ENCODE results near the gene KIDINS220. TPM values are rescaled to one million over a fixed set of nuclear protein-coding genes. Genes with fewer than 3 reads are reported as not detected.
A peak's percentile ranks its signal among the peaks of the same experiment; 100 is the strongest.

Gene KIDINS220
- total and polyA plus RNA-seq, 9 of the 15 experiments (the other 6 are each of a cell fraction or from before 2014, with no cell fraction given): 15.2 to 48.0 (median 34.4) TPM

DNA sequence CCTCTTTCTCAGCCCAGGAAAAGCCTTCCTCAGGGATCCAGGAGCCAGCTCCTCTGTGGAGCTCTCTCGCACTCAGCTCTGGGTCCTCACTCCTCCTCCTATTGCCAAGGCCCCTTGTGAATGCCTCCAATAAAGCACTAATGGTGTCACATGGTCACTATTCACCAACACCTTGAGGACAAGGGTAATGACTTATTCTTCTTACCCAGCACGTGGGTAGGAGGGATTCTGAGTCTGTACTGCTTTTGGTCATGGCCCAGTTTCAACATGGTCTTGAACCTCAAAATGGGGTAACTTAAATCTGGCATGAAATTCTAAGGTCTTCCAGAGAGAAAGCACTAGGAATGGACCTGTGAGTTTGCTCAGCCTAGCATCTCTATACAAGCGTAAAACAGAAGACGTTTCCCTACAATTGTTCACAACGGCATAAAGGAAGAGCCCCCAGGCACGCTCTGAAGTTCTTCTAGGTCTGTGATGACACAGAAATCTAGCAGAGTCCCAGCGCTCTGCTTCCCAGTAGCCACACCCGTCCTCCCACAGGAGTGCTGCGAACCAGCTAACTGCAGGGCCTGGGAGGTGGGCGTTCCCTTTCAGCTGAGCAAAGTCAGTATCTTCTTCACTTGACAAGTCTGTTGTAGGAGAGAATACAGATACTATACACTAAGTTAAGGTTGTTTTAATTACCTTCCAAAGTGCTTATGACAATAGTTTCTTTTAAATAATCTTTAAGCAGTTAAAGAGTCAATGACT, 14.6 kb upstream of the KIDINS220 start:
- ChIA-PET POLR2A (interaction anchor here (0.7 to 1.8 kb wide), 4 partner anchors 10 to 164 kb away, joined by 3 to 8 read pairs (median 3); no protein-coding TSS in a partner anchor), CTCF (ENCODE audit: low intra/inter-chr PET ratio) (no interaction called here)
- Histone ChIP-seq H3K27me3 (ENCODE audit: control insufficient read depth in 2 of 2, insufficient read depth in 2 of 2, low read length in 2 of 2) (no peaks in the 10 kb centered on the region), H3K4me1 (replicated peaks in 1 of 2; ENCODE audit: control insufficient read depth in 2 of 2, insufficient read depth in 2 of 2, low read length in 2 of 2) (peaks cover 0 to 32% of the 10 kb centered on the region in 2 experiments; a peak in 3 of 5 replicates), H3K27ac (ENCODE audit: extremely low read depth, low read depth, low read length) (no peak overlapping the region), H2AFZ (ENCODE audit: low read depth, low read length) (no peak overlapping the region), H3K9me3 (replicated peaks; ENCODE audit: control insufficient read depth, insufficient read depth, low read depth, low read length) (no peaks in the 10 kb centered on the region), H3K9me1 (ENCODE audit: control insufficient read depth, insufficient read depth, low read length) (no peaks in the 10 kb centered on the region), H3K79me2 (ENCODE audit: control insufficient read depth, insufficient read depth, low read length) (no peaks in the 10 kb centered on the region), H4K20me1 (replicated peaks; ENCODE audit: control insufficient read depth, insufficient read depth, low read length) (no peaks in the 10 kb centered on the region), H3K36me3 (ENCODE audit: control insufficient read depth, insufficient read depth, low read length) (0 out of 3 replicates have a peak, but pooled peaks cover 4% of the 10 kb centered on the region), H3K9ac (ENCODE audit: insufficient read depth in 1 of 2, low read depth in 2 of 2, low read length in 2 of 2) (no peak overlapping the region), H3K4me2 (ENCODE audit: insufficient read depth, low read length) (peak overlapping the region; percentile 7; the same call in 1 of the 2 replicates), H3K4me3 (no peak overlapping the region)
- in situ Hi-C loops (cut with MboI): no loop called here
- 12% methylated on average over 10 of the region's 10 CpGs for WGBS (ENCODE audit: insufficient coverage, low coverage, missing lambda C conversion rate)
- no TSS peak for BruUV-seq (replicated peaks)
- ATAC-seq (peak; percentile 94), FAIRE-seq (peak; percentile 93), DNase-seq (ENCODE audit: extremely low read depth in 1 of 4, low spot score in 3 of 4) (peak; percentile 65 to 87 (median 73))
- intact Hi-C loops (cut with micrococcal nuclease): no loop called here
- TF ChIP-seq DNMT1 (IDR thresholded peaks at IDR 0.05) (no peak), SREBF1 (IDR thresholded peaks at IDR 0.05; ENCODE audit: borderline replicate concordance, low read depth, low read length) (no peak), MYC (IDR thresholded peaks at IDR 0.05; ENCODE audit: low read depth, low read length) (no peak), MYC (CRISPR knock-in tag; IDR thresholded peaks at IDR 0.05; ENCODE audit: borderline replicate concordance, low read depth) (no peak), IRF1 (CRISPR knock-in tag; IDR thresholded peaks at IDR 0.05; ENCODE audit: borderline replicate concordance) (no peak), ZNF24 (IDR thresholded peaks at IDR 0.05) (no peak), POLR2AphosphoS2 (IDR thresholded peaks at IDR 0.05; ENCODE audit: low read length) (no peak), KLF13 (tag; IDR thresholded peaks at IDR 0.05; ENCODE audit: borderline replicate concordance, low read depth) (peak; percentile 94; the same call in 1 of the 2 replicates), RCOR1 (IDR thresholded peaks at IDR 0.05; ENCODE audit: borderline replicate concordance in 1 of 2, low read depth in 2 of 2, low read length in 2 of 2) (peak in 1 of 2 experiments; percentile 60; a peak in 1 of 4 replicates), ZNF239 (CRISPR knock-in tag; IDR thresholded peaks at IDR 0.05) (no peak), MED1 (CRISPR knock-in tag; IDR thresholded peaks at IDR 0.05; ENCODE audit: borderline replicate concordance) (no peak), POLR2B (IDR thresholded peaks at IDR 0.05; ENCODE audit: low read depth, partially characterized antibody) (no peak), SAP30 (IDR thresholded peaks at IDR 0.05; ENCODE audit: borderline replicate concordance, insufficient read depth, low read depth, low read length, poor library complexity, severe bottlenecking) (no peak), SRSF9 (IDR thresholded peaks at IDR 0.05; ENCODE audit: borderline replicate concordance, low read depth, low read length) (no peak)
- TF ChIP-seq, protein P1, sequence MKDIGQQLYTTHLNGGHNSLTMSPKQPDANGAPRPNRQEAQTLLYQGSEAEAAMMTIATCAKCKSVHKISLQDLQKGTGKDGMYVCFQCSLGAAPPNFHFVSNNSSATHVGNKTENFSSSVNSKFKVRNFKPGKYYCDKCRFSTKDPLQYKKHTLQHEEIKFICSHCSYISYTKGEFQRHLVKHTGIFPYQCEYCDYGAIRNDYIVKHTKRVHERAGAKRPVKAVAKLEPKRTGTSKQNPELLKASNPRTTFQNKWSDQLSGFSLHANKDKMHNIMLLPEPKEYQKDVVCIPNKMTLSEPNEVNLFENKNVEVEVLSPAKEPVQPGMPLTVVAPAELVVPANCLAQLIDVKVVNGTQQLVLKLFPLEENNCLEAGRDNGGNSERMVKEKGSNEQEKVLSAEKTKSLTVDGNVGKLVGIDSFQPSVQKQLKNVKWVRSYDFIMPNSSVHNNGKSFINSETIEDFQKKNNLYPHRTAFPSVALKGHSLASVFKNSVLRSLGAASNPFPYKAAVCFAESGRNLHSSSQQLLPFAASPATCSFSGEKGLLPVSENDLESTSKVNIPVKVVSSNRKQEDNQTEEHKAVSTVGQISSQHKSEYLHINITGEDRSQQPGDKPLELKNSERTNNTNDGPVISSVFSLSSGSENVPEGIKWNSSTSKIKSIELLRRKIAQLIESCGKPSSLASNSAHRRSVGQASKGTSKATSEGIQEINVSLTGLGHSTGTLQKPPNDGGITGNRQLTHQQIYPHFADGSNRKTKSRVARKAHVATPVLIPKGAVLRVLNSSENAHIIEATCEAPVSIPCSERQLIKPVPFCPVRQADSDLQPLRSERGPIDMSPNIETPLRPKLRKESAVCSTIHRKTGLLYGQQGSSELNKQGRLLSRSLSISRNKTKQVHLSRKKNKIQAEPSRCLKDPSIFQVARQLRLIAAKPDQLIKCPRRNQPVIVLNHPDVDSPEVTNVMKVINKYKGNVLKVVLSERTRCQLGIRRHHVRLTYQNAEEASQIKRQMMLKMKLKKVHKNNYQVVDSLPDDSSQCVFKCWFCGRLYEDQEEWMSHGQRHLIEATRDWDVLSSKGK (CRISPR knock-in tag; IDR thresholded peaks at IDR 0.05): no peak
- TF ChIP-seq, protein P2, sequence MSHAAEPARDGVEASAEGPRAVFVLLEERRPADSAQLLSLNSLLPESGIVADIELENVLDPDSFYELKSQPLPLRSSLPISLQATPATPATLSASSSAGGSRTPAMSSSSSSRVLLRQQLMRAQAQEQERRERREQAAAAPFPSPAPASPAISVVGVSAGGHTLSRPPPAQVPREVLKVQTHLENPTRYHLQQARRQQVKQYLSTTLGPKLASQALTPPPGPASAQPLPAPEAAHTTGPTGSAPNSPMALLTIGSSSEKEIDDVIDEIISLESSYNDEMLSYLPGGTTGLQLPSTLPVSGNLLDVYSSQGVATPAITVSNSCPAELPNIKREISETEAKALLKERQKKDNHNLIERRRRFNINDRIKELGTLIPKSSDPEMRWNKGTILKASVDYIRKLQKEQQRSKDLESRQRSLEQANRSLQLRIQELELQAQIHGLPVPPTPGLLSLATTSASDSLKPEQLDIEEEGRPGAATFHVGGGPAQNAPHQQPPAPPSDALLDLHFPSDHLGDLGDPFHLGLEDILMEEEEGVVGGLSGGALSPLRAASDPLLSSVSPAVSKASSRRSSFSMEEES (CRISPR knock-in tag; IDR thresholded peaks at IDR 0.05): no peak

All from K562 (cell line).